Sciatic nerve (tissue), 2 donors: ENCODE measurements around the gene CXCL6. TPM values are rescaled to one million over a fixed set of nuclear protein-coding genes. Genes with fewer than 3 reads are reported as not detected.
A peak's percentile ranks its signal among the peaks of the same experiment; 100 is the strongest.

Experiments used
- ATAC-seq: fragments of 200-7000 bp; cut with Tn5 transposase; one replicate; pipeline ENCODE4 v1.9.1; 2020; ENCODE audit warnings: mild to moderate bottlenecking, moderate library complexity
- DNase-seq: peaks from one replicate; pipeline ENCODE4 v3.0.0-alpha.2; 2020; ENCODE audit warnings: low spot score
- intact Hi-C: fragments of 100-400 bp; cut with DNase I; formaldehyde crosslinking; loops from one replicate; pipeline ENCODE4 v1.14.2; 2022
- total RNA-seq: library from RNA; stranded (reverse); fragmentation: NEBNext Ultra II Directional; extraction: Animal tissue kit (Norgen Biotek cat#: 25700); gene quantifications from one replicate; pipeline ENCODE4 v1.2.1, GENCODE V29; 2021
- donor health status: DM: no; HTN: no; CAD: no.
- donor health status: DM: no; HTN: no; CAD: no.

CXCL6 gene
- total RNA-seq, 1 donor from 2014 or later: 2.8 TPM

GRCh38 chr4:73839715-73840114, 3.2 kb downstream of the CXCL6 start:
- intact Hi-C loops: loop anchor here (5.0 kb wide), 1 partner anchor 827 kb away; no protein-coding TSS in a partner anchor
- DNase-seq (no peak), ATAC-seq (no peak)

DNA sequence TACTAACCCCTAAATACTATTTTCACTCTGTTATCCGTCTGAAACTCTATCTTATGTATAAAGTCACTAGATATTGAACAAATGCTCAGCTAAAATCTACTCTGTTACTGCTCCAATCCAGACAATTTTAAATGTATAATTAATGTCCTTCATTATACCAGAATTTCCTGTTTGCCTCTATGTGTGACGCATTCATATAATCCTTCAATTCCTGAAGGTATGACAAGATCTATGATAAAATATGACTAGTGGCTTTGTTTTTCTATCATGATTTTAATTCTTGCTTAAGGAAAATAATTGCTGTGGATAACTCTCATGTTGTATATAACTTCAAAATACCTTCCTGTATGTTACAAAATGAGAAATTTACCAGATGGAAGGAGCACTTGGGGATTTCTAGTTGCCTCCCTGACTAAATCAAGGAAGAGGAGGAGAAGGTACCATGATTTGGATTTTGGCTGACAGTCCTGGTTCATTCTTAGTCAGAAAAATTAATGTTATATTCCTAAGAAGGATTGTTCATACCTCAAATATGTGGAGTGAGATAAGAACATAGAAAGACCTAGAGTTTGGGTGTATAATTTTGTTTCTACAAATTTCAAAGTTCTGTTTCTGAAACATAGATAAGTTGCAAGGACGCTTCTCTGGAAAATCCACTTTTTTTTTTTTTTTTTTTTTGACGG, 4.9 kb downstream of the CXCL6 start:
- intact Hi-C loops: no loop called here
- DNase-seq: no peak
- ATAC-seq: no peak

GRCh38 chr4:73842696-73843095, 6.2 kb downstream of the CXCL6 start:
- intact Hi-C loops: no loop called here
- DNase-seq: no peak
- ATAC-seq: no peak

GRCh38 chr4:73843369-73843768, 6.9 kb downstream of the CXCL6 start:
- ATAC-seq: no peak
- intact Hi-C loops: no loop called here
- no peak for DNase-seq

GRCh38 chr4:73844345-73844744, 7.9 kb downstream of the CXCL6 start:
- ATAC-seq (no peak), DNase-seq (no peak)
- intact Hi-C loops: no loop called here

DNA sequence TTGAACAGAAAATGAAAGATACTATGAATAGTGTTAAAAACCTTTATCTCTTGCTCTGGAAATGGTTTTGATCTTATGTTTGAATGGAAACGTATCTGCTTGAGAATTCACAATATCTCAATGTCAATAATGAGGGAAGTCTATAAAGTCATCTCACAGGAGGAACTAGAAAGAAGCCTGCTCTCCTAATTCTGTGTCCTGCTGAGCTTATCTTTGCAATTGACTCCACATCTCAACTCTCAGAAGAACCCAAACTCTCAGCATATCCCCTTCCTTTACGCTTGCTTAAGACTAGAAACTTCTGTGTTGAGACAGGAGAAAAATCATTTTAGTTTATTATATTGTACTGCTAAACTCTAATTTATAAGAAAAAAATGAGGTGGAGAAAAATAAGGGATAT, 8.3 kb downstream of the CXCL6 start:
- DNase-seq (no peak), ATAC-seq (no peak)
- intact Hi-C loops: no loop called here

- DNase-seq: no peak
- intact Hi-C loops: no loop called here
- ATAC-seq: no peak
These were observed 11.2 kb downstream of the CXCL6 start for GRCh38 chr4:73847526-73848182.

DNA sequence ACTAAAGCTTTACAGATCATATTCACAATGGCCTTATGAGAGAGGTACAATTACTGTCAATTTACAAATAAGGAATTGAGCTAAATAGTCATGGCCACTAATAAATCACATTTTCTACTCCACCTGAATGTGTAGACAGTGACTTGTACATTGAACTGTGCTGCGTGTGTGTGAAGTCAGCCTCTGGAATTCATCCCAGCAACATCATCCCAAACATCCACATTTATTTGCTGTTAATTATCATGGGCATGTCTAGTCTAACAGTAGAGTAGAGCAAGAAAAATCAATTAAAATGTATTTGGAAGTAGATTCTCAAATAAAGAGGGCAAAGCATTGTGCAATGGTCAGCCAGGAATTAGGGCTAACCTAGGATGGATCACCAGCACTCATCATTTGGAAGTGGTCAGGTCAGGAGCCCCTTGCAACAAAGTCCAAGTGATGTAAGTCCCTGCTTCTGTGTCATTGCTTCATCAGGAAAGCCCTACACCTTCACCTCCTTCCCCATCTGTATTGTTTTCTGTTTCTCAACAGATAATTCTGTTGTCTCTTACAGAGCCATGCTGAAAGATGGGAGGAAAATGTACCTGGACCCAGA, 11.8 kb downstream of the CXCL6 start:
- ATAC-seq (no peak), DNase-seq (no peak)
- intact Hi-C loops: no loop called here

DNA sequence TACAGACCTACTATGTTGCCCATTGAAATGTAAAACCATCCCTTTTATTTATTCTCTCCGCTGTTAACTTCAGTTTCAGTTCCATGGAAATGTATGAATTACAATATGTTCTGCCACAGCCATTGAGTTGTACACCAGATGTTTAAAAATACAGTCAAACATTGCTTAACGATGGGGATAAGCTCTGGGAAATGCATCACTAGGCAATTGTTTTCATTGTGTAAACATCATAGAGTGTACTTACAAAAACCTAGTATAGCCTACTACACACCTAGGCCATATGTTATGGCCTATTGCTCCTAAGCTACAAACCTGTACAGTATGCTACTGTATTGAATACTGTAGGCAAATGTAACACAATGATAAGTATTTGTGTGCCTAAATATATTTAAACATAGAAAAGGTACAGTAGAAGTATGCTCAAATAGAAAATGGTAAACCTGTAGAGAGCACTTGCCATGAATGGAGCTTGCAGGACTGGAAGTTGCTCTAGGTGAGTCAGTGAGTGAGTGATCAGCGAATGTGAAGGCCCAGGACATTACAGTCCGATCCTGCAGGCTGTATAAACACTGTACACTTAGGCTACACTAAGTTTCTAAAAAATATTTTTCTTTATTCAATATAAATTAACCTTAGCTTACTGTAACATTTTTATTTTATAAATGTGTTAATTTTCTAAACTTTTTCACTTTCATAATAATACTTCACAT, 13.9 kb downstream of the CXCL6 start:
- ATAC-seq: no peak
- DNase-seq: no peak
- intact Hi-C loops: no loop called here

- DNase-seq: no peak
- intact Hi-C loops: no loop called here
- no peak for ATAC-seq
These were observed 14.8 kb downstream of the CXCL6 start for GRCh38 chr4:73851293-73851692.

GRCh38 chr4:73852771-73853170, 16.3 kb downstream of the CXCL6 start:
- intact Hi-C loops: no loop called here
- no peak for ATAC-seq
- DNase-seq: no peak

GRCh38 chr4:73853246-73853704, 16.8 kb downstream of the CXCL6 start, which contains the start of gene PF4V1:
PF4V1 (plus strand) TSS chr4:73853296; CDS start chr4:73853363, 67 bp downstream.
- DNase-seq (no peak), ATAC-seq (peak; percentile 45)
- intact Hi-C loops: no loop called here

DNA sequence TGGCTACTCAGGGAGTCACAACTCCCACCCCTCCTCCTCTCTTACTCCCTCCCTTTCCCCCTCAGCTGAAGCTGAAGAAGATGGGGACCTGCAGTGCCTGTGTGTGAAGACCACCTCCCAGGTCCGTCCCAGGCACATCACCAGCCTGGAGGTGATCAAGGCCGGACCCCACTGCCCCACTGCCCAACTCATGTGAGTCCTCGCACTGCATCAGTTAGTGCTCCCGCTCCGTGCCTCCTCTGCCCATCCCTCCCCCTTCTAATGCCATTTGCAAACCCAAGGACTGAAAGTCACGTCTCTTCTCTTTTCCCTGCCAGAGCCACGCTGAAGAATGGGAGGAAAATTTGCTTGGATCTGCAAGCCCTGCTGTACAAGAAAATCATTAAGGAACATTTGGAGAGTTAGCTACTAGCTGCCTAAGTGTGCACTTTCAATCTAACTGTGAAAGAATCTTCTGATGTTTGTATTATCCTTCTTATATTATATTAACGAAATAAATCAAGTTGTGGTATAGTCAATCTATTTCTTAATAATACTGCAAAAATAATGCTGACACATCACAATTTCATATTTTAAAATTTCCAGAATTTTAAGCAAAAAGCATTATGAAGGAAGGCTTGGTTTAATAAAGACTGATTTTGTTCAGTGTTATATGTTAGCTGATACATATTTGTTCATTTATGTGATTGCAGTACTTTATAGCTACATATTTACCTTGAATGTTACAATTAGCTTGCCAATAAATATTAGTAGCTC, 17.4 kb downstream of the CXCL6 start:
- intact Hi-C loops: no loop called here
- ATAC-seq (no peak), DNase-seq (no peak)

GRCh38 chr4:73855406-73855805, 18.9 kb downstream of the CXCL6 start:
- intact Hi-C loops: no loop called here
- DNase-seq (no peak), ATAC-seq (no peak)

GRCh38 chr4:73856518-73856917, 20.0 kb downstream of the CXCL6 start:
- intact Hi-C loops: no loop called here
- ATAC-seq (peak; percentile 85), DNase-seq (no peak)

DNA sequence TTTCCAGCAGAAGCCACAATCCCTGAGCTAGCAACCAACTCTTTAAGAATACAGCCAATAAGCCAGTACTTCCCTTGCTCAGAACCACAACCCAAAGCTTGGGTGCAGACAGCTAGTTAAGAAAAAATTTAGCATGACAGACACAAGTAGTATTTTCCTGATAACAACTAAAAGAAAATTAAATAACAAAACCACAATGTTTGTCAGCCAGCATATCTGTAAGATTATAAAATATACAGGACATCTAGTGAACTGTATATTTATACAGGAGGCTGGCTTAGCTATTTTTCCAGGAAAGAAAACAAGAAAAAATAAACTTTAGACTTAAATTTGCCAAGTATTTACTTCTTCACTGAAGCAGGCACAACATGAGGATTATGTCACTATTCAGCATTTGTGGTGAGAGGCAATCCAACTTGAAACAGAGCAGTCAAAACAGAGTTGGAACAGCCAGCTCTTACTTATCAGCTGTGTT, 23.2 kb downstream of the CXCL6 start:
- intact Hi-C loops: no loop called here
- no peak for DNase-seq
- ATAC-seq: peak; percentile 64

DNA sequence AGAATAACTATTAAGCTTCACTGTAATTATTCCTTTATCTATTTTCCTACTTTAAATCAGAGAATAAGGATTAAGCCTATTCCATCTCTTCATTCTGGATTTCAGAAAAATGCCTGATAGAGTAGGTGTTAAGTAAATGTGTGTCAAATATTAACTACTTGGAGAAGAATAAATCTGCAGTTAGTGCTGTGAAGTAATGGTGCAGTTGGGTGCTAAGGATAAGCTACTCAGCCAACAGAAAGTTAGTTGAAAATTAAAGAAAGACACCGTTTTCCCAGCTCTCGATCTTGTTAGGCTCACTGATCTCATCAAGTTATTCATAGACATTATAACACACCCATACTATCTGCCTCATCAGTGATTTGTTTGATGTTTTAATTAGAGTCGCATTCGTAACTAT, 23.7 kb downstream of the CXCL6 start:
- intact Hi-C loops: no loop called here
- ATAC-seq (no peak), DNase-seq (no peak)

DNA sequence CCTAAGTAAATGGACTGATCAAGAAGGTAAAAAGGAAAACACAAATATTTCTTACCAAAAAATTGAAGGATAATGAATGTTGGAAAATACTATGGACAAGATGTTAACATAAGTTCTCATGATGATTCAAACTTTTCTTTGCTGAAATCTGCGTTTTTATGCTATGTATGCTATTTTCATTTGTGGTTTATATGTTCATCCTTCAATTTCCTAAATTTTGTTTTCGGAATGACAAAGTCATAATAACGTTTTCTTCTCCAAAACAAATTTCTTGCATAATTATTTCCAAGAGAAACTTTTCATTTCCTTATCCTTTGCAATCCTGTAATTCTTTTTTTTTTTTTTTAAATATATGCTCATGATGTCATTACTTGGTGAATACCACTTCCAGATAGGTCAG, 24.4 kb downstream of the CXCL6 start:
- DNase-seq: no peak
- intact Hi-C loops: no loop called here
- no peak for ATAC-seq

GRCh38 chr4:73862322-73862721, 25.8 kb downstream of the CXCL6 start:
- ATAC-seq (no peak), DNase-seq (no peak)
- intact Hi-C loops: no loop called here
